ENCODE data around the gene ASIC2. TPM values are rescaled to one million over a fixed set of nuclear protein-coding genes. Genes with fewer than 3 reads are reported as not detected.

Gene ASIC2
- total and polyA plus RNA-seq, 2 experiments from 2014 or later, result not detected

- Histone ChIP-seq H3K4me3 (no peak overlapping the region), H3K36me3 (no peaks in the 10 kb centered on the region), H3K9me3 (ENCODE audit: low read depth) (no peaks in the 10 kb centered on the region), H3K4me1 (ENCODE audit: low read depth) (no peaks in the 10 kb centered on the region), H3K27me3 (peaks cover 40% of the 10 kb centered on the region), H3K27ac (no peak overlapping the region)
- DNase-seq (ENCODE audit: low read depth in 1 of 2, low spot score in 1 of 2), result peak in 1 of 2 donors; percentile 32
- TF ChIP-seq CTCF (IDR thresholded peaks at IDR 0.05; ENCODE audit: low read depth, low read length), result no peak
Observed at GRCh38 chr17:33192951-33193911, 99.9 kb downstream of the ASIC2 start.

- Histone ChIP-seq H3K4me3 (no peak overlapping the region), H3K27me3 (peaks cover 34% of the 10 kb centered on the region), H3K36me3 (no peaks in the 10 kb centered on the region), H3K27ac (no peak overlapping the region), H3K9me3 (ENCODE audit: low read depth) (no peaks in the 10 kb centered on the region), H3K4me1 (ENCODE audit: low read depth) (no peaks in the 10 kb centered on the region)
- TF ChIP-seq CTCF (IDR thresholded peaks at IDR 0.05; ENCODE audit: low read depth, low read length), result no peak
- DNase-seq (ENCODE audit: low read depth in 1 of 2, low spot score in 1 of 2), result no peak
Observed at GRCh38 chr17:33183487-33184026, 109.5 kb downstream of the ASIC2 start.

GRCh38 chr17:33179151-33179550, 113.9 kb downstream of the ASIC2 start:
- H3K4me1 ChIP-seq (ENCODE audit: low read depth), result no peaks in the 10 kb centered on the region
- no peaks in the 10 kb centered on the region for H3K36me3 ChIP-seq
- TF ChIP-seq CTCF (IDR thresholded peaks at IDR 0.05; ENCODE audit: low read depth, low read length), result no peak
- DNase-seq (ENCODE audit: low read depth in 1 of 2, low spot score in 1 of 2), result no peak
- H3K4me3 ChIP-seq, result no peak overlapping the region
- H3K27me3 ChIP-seq, result peaks cover 17% of the 10 kb centered on the region
- no peak overlapping the region for H3K27ac ChIP-seq
- H3K9me3 ChIP-seq (ENCODE audit: low read depth), result no peaks in the 10 kb centered on the region

- Histone ChIP-seq H3K27me3 (peaks cover 13% of the 10 kb centered on the region), H3K27ac (no peak overlapping the region), H3K36me3 (no peaks in the 10 kb centered on the region), H3K9me3 (ENCODE audit: low read depth) (no peaks in the 10 kb centered on the region), H3K4me1 (ENCODE audit: low read depth) (no peaks in the 10 kb centered on the region), H3K4me3 (no peak overlapping the region)
- TF ChIP-seq CTCF (IDR thresholded peaks at IDR 0.05; ENCODE audit: low read depth, low read length), result no peak
- no peak for DNase-seq (ENCODE audit: low read depth in 1 of 2, low spot score in 1 of 2)
Observed at GRCh38 chr17:33178681-33179080, 114.4 kb downstream of the ASIC2 start.

- TF ChIP-seq CTCF (IDR thresholded peaks at IDR 0.05; ENCODE audit: low read depth, low read length), result no peak
- no peak for DNase-seq (ENCODE audit: low read depth in 1 of 2, low spot score in 1 of 2)
- H3K36me3 ChIP-seq, result no peaks in the 10 kb centered on the region
- H3K9me3 ChIP-seq (ENCODE audit: low read depth), result no peaks in the 10 kb centered on the region
- no peaks in the 10 kb centered on the region for H3K4me1 ChIP-seq (ENCODE audit: low read depth)
- peaks cover 6% of the 10 kb centered on the region for H3K27me3 ChIP-seq
- no peak overlapping the region for H3K4me3 ChIP-seq
- H3K27ac ChIP-seq, result no peak overlapping the region
Observed at GRCh38 chr17:33175562-33175961, 117.5 kb downstream of the ASIC2 start.

Data from cardiac muscle cell (in vitro differentiated cells and primary cell).